Measurements from ENCODE around the gene ABTB1.
"Not testable (repeated sequence)": the region's sequence is repeated elsewhere in the genome, so short reads cannot be mapped to it uniquely, and the experiment has no call there.

ABTB1 gene

DNA sequence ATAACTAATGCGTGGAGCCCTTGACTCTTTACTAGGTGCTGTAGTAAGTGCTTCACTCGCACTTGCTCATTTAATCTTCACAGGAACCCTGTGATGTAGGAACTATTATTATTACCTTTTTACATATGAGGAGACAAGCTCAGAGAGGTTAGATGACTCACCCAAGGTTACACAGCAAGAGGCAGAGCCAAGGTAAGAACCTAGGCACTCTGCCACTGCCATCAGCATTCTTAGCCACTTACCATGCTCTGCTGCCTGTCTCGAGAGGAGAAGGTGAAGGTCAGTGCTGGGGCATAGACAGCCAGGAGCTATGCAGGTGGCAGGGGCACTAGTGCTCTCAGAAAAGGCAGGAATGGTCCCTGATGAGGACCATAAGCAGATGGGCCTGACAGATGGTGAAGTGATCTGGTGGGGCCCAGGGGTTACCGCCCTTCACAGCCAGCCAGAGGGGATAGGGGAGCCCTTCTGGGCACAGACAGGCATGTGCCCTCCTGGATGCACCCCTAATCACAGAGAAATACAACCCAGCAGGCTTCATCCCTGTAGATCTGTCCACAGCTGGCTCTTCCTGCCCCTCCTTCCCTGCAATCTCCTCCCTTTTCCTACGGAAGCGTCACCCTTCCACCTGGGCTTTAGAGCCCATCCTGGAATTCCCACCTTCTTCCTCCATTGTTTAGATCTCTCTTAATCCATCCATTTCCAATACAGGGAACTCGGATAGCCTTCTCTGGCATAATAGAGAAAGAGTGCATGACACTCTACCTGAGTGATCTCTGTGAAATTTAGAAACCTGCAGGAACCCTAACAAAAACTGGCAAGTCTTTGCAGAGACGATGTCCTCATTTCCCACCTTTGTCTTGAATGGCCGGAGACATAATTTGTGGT is 26.9 kb downstream of the ABTB1 start:
- Histone ChIP-seq H3K4me2 (ENCODE audit: low read depth, low read length, poor library complexity, severe bottlenecking) (no peak overlapping the region), H2AFZ (ENCODE audit: low read length) (no peak overlapping the region)

DNA sequence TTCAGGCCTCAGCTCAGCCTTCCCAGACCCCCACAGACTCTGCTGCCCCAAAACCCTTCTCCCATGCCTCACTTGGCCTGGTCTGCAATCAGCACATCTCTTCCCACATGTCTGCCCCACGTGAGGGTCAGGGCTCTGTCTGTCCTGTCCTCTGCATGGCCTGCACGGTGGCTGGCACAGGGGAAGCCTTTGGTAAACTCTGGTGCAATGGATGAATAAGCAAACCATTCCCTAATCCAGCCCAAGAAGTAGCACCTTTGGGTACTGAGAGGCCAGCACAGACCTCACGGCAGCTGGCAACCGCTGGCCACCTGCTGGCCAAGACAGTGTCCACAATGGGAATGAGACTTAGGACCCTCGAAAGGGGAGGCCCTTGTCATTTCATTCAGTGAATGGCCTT is 27.7 kb downstream of the ABTB1 start:
- no peak for TF ChIP-seq EZH2phosphoT487 (IDR thresholded peaks at IDR 0.05; ENCODE audit: borderline replicate concordance)
- H3K9me3 ChIP-seq (ENCODE audit: insufficient read depth, low read depth, low read length) = 0 out of 2 replicates have a peak, but pooled peaks cover 2% of the 10 kb centered on the region
- H3K36me3 ChIP-seq (ENCODE audit: insufficient read depth, low read length) = peaks cover 40% of the 10 kb centered on the region; the same call in 1 of the 2 replicates
- peaks cover 24% of the 10 kb centered on the region; the same call in 1 of the 2 replicates for H3K79me2 ChIP-seq (ENCODE audit: insufficient read depth, low read length)
- H3K4me3 ChIP-seq (ENCODE audit: low read length, poor library complexity, severe bottlenecking) = no peak overlapping the region
- H3K9me2 ChIP-seq (replicated peaks; ENCODE audit: low read depth, low read length) = no peaks in the 10 kb centered on the region
- H3K27me3 ChIP-seq (ENCODE audit: insufficient read depth, low read length, poor library complexity, severe bottlenecking) = no peaks in the 10 kb centered on the region
- H3K4me2 ChIP-seq (ENCODE audit: low read depth, low read length, poor library complexity, severe bottlenecking) = no peak overlapping the region
- H3K4me1 ChIP-seq (ENCODE audit: insufficient read depth, low read length, poor library complexity, severe bottlenecking) = peaks cover 29% of the 10 kb centered on the region
- no peak overlapping the region for H2AFZ ChIP-seq (ENCODE audit: low read length)
- no peaks in the 10 kb centered on the region for H3F3A ChIP-seq (ENCODE audit: low read depth)
- peaks cover 9% of the 10 kb centered on the region for H4K20me1 ChIP-seq (ENCODE audit: insufficient read depth, low read length, poor library complexity, severe bottlenecking)
- H3K9ac ChIP-seq (ENCODE audit: low read depth, low read length, poor library complexity, severe bottlenecking) = no peak overlapping the region

More for the DNA sequence above, 26.9 kb downstream of the ABTB1 start:
- Histone ChIP-seq H3K36me3 (ENCODE audit: insufficient read depth, low read length) (peaks cover 42% of the 10 kb centered on the region; the same call in 1 of the 2 replicates), H3F3A (ENCODE audit: low read depth) (no peaks in the 10 kb centered on the region), H3K9me3 (ENCODE audit: insufficient read depth, low read depth, low read length) (0 out of 2 replicates have a peak, but pooled peaks cover 2% of the 10 kb centered on the region), H3K9me2 (replicated peaks; ENCODE audit: low read depth, low read length) (no peaks in the 10 kb centered on the region), H3K79me2 (ENCODE audit: insufficient read depth, low read length) (peaks cover 24% of the 10 kb centered on the region; the same call in 1 of the 2 replicates), H3K4me3 (ENCODE audit: low read length, poor library complexity, severe bottlenecking) (no peak overlapping the region), H4K20me1 (ENCODE audit: insufficient read depth, low read length, poor library complexity, severe bottlenecking) (peaks cover 9% of the 10 kb centered on the region), H3K9ac (ENCODE audit: low read depth, low read length, poor library complexity, severe bottlenecking) (no peak overlapping the region), H3K27me3 (ENCODE audit: insufficient read depth, low read length, poor library complexity, severe bottlenecking) (no peaks in the 10 kb centered on the region), H3K4me1 (ENCODE audit: insufficient read depth, low read length, poor library complexity, severe bottlenecking) (peaks cover 29% of the 10 kb centered on the region)
- no peak for TF ChIP-seq EZH2phosphoT487 (IDR thresholded peaks at IDR 0.05; ENCODE audit: borderline replicate concordance)

DNA sequence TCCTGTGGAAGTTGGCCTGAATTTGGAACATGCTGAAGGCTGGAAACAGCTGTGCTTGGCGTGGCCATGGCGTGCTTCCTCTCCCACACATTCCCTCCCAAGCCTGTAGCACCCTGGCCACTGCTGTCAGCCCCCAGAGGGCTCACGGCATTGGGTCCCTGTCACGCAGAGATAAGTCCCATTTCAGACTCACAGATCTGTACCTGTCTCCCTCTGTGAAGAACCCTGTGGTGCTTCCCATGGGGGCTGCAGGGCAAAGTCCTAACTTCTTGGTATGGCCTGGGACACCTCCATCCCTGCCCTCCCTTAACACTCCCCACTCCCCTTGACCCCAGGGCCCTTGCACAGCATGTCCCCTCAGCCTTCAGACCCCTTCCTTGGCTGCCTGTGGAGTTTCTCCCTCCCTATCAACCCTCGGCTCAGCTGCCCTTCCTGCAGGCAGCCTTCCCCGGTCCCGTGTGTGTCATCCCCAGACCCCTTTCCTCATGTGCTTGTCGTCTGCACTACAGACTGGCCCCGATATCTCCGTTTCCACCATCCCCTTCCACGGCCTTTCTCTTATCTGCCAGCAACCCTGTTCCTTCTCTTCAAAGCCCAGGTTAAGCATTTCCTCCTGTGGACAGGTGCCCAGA is 28.6 kb downstream of the ABTB1 start:
- Histone ChIP-seq H2AFZ (ENCODE audit: low read length) (no peak overlapping the region), H3K9me2 (replicated peaks; ENCODE audit: low read depth, low read length) (no peaks in the 10 kb centered on the region), H3K4me2 (ENCODE audit: low read depth, low read length, poor library complexity, severe bottlenecking) (no peak overlapping the region), H3K9me3 (ENCODE audit: insufficient read depth, low read depth, low read length) (0 out of 2 replicates have a peak, but pooled peaks cover 2% of the 10 kb centered on the region), H3K27me3 (ENCODE audit: insufficient read depth, low read length, poor library complexity, severe bottlenecking) (no peaks in the 10 kb centered on the region), H3K36me3 (ENCODE audit: insufficient read depth, low read length) (peaks cover 48% of the 10 kb centered on the region; the same call in 1 of the 2 replicates), H3K4me3 (ENCODE audit: low read length, poor library complexity, severe bottlenecking) (no peak overlapping the region), H3F3A (ENCODE audit: low read depth) (no peaks in the 10 kb centered on the region), H4K20me1 (ENCODE audit: insufficient read depth, low read length, poor library complexity, severe bottlenecking) (peaks cover 9% of the 10 kb centered on the region), H3K79me2 (ENCODE audit: insufficient read depth, low read length) (peaks cover 24% of the 10 kb centered on the region; the same call in 1 of the 2 replicates), H3K4me1 (ENCODE audit: insufficient read depth, low read length, poor library complexity, severe bottlenecking) (peaks cover 29% of the 10 kb centered on the region), H3K9ac (ENCODE audit: low read depth, low read length, poor library complexity, severe bottlenecking) (no peak overlapping the region)
- TF ChIP-seq, protein P1, sequence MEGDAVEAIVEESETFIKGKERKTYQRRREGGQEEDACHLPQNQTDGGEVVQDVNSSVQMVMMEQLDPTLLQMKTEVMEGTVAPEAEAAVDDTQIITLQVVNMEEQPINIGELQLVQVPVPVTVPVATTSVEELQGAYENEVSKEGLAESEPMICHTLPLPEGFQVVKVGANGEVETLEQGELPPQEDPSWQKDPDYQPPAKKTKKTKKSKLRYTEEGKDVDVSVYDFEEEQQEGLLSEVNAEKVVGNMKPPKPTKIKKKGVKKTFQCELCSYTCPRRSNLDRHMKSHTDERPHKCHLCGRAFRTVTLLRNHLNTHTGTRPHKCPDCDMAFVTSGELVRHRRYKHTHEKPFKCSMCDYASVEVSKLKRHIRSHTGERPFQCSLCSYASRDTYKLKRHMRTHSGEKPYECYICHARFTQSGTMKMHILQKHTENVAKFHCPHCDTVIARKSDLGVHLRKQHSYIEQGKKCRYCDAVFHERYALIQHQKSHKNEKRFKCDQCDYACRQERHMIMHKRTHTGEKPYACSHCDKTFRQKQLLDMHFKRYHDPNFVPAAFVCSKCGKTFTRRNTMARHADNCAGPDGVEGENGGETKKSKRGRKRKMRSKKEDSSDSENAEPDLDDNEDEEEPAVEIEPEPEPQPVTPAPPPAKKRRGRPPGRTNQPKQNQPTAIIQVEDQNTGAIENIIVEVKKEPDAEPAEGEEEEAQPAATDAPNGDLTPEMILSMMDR (conservative IDR thresholded peaks at IDR 0.05; ENCODE audit: low read length) = no peak
- TF ChIP-seq EZH2phosphoT487 (IDR thresholded peaks at IDR 0.05; ENCODE audit: borderline replicate concordance) = no peak

DNA sequence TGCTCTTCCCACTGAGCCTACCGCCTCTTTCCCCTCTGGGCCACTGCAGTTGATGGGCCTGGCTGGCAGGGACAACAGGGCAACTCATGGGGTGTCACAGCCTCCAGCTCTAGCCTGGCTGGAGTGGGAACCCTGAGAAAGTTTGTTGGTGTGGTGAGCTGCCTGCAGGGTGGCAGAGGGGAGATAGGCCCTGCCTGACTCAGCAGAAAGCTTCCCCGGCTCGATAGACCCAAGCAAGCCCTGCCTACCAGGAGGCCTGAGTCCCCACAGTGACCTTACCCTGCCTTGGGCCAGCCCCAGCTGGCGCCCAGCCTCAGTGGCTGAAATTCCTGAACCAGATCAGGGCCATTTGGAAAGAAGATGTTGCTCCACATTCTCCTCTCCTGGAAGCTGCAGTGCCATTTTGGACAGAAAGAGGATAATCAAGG is 29.4 kb downstream of the ABTB1 start:
- TF ChIP-seq, protein P1 (conservative IDR thresholded peaks at IDR 0.05; ENCODE audit: low read length) = no peak
- TF ChIP-seq EZH2phosphoT487 (IDR thresholded peaks at IDR 0.05; ENCODE audit: borderline replicate concordance) = no peak

DNA sequence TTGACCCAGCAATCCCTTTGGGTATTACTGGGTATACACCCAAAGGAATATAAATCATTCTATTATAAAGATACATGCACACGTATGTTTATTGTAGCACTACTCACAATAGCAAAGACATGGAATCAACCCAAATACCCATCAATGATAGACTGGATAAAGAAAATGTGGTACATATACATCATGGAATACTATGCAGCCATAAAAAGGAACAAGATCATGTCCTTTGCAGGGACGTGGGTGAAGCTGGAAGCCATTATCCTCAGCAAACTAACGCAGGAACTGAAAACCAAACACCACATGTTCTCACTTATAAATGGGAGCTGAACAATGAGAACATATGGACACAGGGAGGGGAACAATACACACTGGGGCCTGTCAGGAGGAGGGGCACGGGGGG is 32.1 kb downstream of the ABTB1 start:
- Histone ChIP-seq H3K36me3 (ENCODE audit: insufficient read depth, low read length) (peaks cover 78% of the 10 kb centered on the region; the same call in 1 of the 2 replicates), H3K4me2 (ENCODE audit: low read depth, low read length, poor library complexity, severe bottlenecking) (peak overlapping the region; percentile 13), H3K79me2 (ENCODE audit: insufficient read depth, low read length) (peaks cover 24% of the 10 kb centered on the region; the same call in 1 of the 2 replicates)
- not testable (repeated sequence) for H2AFZ ChIP-seq (ENCODE audit: low read length); H3K9me2 ChIP-seq (replicated peaks; ENCODE audit: low read depth, low read length); H3K4me3 ChIP-seq (ENCODE audit: low read length, poor library complexity, severe bottlenecking); H4K20me1 ChIP-seq (ENCODE audit: insufficient read depth, low read length, poor library complexity, severe bottlenecking); H3K9ac ChIP-seq (ENCODE audit: low read depth, low read length, poor library complexity, severe bottlenecking); H3F3A ChIP-seq (ENCODE audit: low read depth); H3K27me3 ChIP-seq (ENCODE audit: insufficient read depth, low read length, poor library complexity, severe bottlenecking); H3K9me3 ChIP-seq (ENCODE audit: insufficient read depth, low read depth, low read length); H3K4me1 ChIP-seq (ENCODE audit: insufficient read depth, low read length, poor library complexity, severe bottlenecking)

More for the DNA sequence above, 29.4 kb downstream of the ABTB1 start:
- no peak overlapping the region for H3K4me2 ChIP-seq (ENCODE audit: low read depth, low read length, poor library complexity, severe bottlenecking)
- H3K36me3 ChIP-seq (ENCODE audit: insufficient read depth, low read length) = peaks cover 55% of the 10 kb centered on the region; the same call in 1 of the 2 replicates
- no peaks in the 10 kb centered on the region for H3K27me3 ChIP-seq (ENCODE audit: insufficient read depth, low read length, poor library complexity, severe bottlenecking)
- 0 out of 2 replicates have a peak, but pooled peaks cover 2% of the 10 kb centered on the region for H3K9me3 ChIP-seq (ENCODE audit: insufficient read depth, low read depth, low read length)
- H4K20me1 ChIP-seq (ENCODE audit: insufficient read depth, low read length, poor library complexity, severe bottlenecking) = peaks cover 7% of the 10 kb centered on the region
- peaks cover 24% of the 10 kb centered on the region for H3K4me1 ChIP-seq (ENCODE audit: insufficient read depth, low read length, poor library complexity, severe bottlenecking)
- peaks cover 24% of the 10 kb centered on the region; the same call in 1 of the 2 replicates for H3K79me2 ChIP-seq (ENCODE audit: insufficient read depth, low read length)
- H2AFZ ChIP-seq (ENCODE audit: low read length) = no peak overlapping the region
- no peak overlapping the region for H3K4me3 ChIP-seq (ENCODE audit: low read length, poor library complexity, severe bottlenecking)
- no peaks in the 10 kb centered on the region for H3F3A ChIP-seq (ENCODE audit: low read depth)
- no peaks in the 10 kb centered on the region for H3K9me2 ChIP-seq (replicated peaks; ENCODE audit: low read depth, low read length)
- no peak overlapping the region for H3K9ac ChIP-seq (ENCODE audit: low read depth, low read length, poor library complexity, severe bottlenecking)
